Kidney capillary endothelial cell (primary cell): Measurements from ENCODE around the gene DEUP1.

Source experiments
- DNase-seq: peaks from one replicate; pipeline ENCODE4 v3.0.0-alpha.2; 2018; ENCODE audit warnings: low spot score

DEUP1 gene

GRCh38 chr11:93478841-93479240, 148.3 kb downstream of the DEUP1 start:
- DNase-seq: no peak

- DNase-seq: no peak
Observed at GRCh38 chr11:93480256-93480655, 149.7 kb downstream of the DEUP1 start.

GRCh38 chr11:93480756-93481155, 150.2 kb downstream of the DEUP1 start:
- DNase-seq: no peak

GRCh38 chr11:93481279-93481678, 150.7 kb downstream of the DEUP1 start:
- no peak for DNase-seq

- no peak for DNase-seq
Observed at GRCh38 chr11:93481696-93482095, 151.2 kb downstream of the DEUP1 start.

- DNase-seq: no peak
Observed at GRCh38 chr11:93482556-93482955, 152.0 kb downstream of the DEUP1 start.

DNA sequence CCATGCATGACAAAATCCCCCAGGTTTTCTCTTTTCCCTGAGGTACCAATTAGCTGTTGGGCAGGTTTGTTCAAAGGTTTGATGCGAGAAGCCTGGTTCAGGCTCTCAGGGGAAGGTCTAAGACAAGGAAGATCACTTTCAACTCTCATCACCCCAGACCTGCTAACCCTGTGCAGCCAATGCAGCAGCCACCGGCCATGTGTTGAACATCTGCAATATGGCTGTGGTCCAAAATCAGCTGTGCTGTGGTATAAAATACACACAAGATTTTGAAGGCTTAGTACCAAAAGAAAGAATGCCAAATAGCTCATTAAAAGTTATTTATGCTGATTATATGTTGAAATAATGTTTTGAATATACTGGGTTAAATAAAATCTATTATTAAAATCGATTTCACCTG, 154.2 kb downstream of the DEUP1 start:
- DNase-seq: no peak

DNA sequence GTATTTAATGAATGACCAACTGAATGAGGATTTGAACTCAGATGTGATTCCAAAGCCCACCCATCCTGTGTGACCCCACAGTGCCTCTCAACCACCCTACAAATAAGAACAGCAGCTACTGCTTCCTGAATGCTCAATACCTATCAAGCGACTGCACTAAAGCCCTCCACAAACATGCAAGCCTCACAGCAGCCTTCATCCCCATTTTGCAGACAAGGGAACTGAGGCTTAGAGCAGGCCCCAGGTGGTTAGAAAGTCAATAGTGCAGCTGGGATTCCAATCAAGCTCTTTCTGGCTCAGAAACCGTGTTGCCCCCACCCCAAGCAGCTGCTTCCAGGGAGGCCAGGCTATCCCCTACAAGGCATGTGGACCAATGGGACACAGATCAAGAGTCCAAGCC, 155.4 kb downstream of the DEUP1 start:
- DNase-seq: no peak

DNA sequence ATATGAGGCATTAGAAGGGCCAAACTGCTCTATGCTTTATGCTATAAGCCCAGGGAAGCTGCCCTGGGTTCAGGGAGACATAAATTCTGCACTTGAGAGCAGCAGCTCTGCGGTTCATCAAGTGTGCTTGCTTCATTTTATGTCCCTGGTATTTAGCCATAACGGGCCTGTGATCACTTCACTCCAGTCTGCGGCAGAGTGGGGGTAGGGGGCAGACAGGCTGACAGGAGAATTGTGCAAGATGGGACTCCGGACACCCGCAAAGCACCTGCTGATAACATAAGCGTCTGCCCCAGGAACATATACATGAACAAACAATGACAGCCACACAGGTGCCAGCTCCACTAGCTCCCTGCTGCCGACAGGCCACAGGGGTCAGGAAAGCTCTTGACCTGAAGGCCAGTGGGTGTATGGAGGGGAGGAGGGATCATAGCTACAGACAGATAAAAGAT, 156.5 kb downstream of the DEUP1 start:
- DNase-seq: no peak
